H9 (cell line): ENCODE measurements around the gene COL11A1. TPM values are rescaled to one million over a fixed set of nuclear protein-coding genes. Genes with fewer than 3 reads are reported as not detected.

Experiments
- DNase-seq: peaks from one replicate; pipeline ENCODE4 v3.0.0-alpha.2; 2017
- H2AFZ ChIP-seq: one replicate; pipeline ENCODE4 v1.6.1; 2013; ENCODE audit warnings: mild to moderate bottlenecking, low read length, control low read depth, moderate library complexity
- H2AK5ac ChIP-seq: 2 replicates; pipeline ENCODE4 v1.6.1; 2013; ENCODE audit warnings: low read length, control low read depth, mixed read lengths; ENCODE audit not compliant: insufficient read length
- H2BK120ac ChIP-seq: one replicate; pipeline ENCODE4 v1.6.1; 2013; ENCODE audit warnings: low read depth, mild to moderate bottlenecking, low read length, control low read depth, inconsistent platforms; ENCODE audit not compliant: poor library complexity, severe bottlenecking
- H2BK12ac ChIP-seq: 2 replicates; pipeline ENCODE4 v1.6.1; 2013; ENCODE audit warnings: low read length, control low read depth, mixed read lengths, low read depth; ENCODE audit not compliant: insufficient read length
- H2BK15ac ChIP-seq: 2 replicates; pipeline ENCODE4 v1.6.1; 2013; ENCODE audit warnings: low read depth, low read length, control low read depth
- H2BK20ac ChIP-seq: one replicate; pipeline ENCODE4 v1.6.1; 2013; ENCODE audit warnings: low read depth, mild to moderate bottlenecking, low read length, control low read depth, inconsistent platforms; ENCODE audit not compliant: poor library complexity, severe bottlenecking
- H2BK5ac ChIP-seq: 2 replicates; pipeline ENCODE4 v1.6.1; 2013; ENCODE audit warnings: low read length, control low read depth, mixed read lengths; ENCODE audit not compliant: insufficient read length
- H3K14ac ChIP-seq: 2 replicates; pipeline ENCODE4 v1.6.1; 2013; ENCODE audit warnings: low read length, control low read depth; ENCODE audit not compliant: insufficient read depth
- H3K18ac ChIP-seq: 2 replicates; pipeline ENCODE4 v1.6.1; 2013; ENCODE audit warnings: low read depth, mild to moderate bottlenecking, mixed read lengths, low read length, control low read depth; ENCODE audit not compliant: insufficient read length
- H3K23ac ChIP-seq: 2 replicates; pipeline ENCODE4 v1.6.1; 2013; ENCODE audit warnings: low read length, control low read depth, mixed read lengths, low read depth; ENCODE audit not compliant: insufficient read length
- H3K23me2 ChIP-seq: 2 replicates; pipeline ENCODE4 v1.6.1; 2013; ENCODE audit warnings: low read depth, mild to moderate bottlenecking, mixed read lengths, low read length, control low read depth; ENCODE audit not compliant: insufficient read length, poor library complexity, severe bottlenecking
- H3K27ac ChIP-seq: 2 replicates; pipeline ENCODE4 v1.5.1; 2013; ENCODE audit warnings: low read length, control low read depth, mixed read lengths, low read depth; ENCODE audit not compliant: insufficient read length
- H3K27me3 ChIP-seq: 2 replicates; pipeline ENCODE4 v1.6.1; 2013; ENCODE audit warnings: low read length, control low read depth, inconsistent platforms; ENCODE audit not compliant: insufficient read depth
- H3K4ac ChIP-seq: 2 replicates; pipeline ENCODE4 v1.6.1; 2013; ENCODE audit warnings: low read depth, mild to moderate bottlenecking, control low read depth, inconsistent platforms, low read length, moderate library complexity
- H3K4me1 ChIP-seq: 2 replicates; pipeline ENCODE4 v1.6.1; 2013; ENCODE audit warnings: low read length, control low read depth, inconsistent platforms; ENCODE audit not compliant: insufficient read depth
- H3K4me2 ChIP-seq: 2 replicates; pipeline ENCODE4 v1.6.1; 2013; ENCODE audit warnings: low read length, control low read depth, mixed read lengths; ENCODE audit not compliant: insufficient read length, insufficient read depth
- H3K56ac ChIP-seq: 2 replicates; pipeline ENCODE4 v1.6.1; 2013; ENCODE audit warnings: low read depth, mild to moderate bottlenecking, mixed read lengths, low read length, control low read depth; ENCODE audit not compliant: insufficient read length
- H3K79me1 ChIP-seq: 2 replicates; pipeline ENCODE4 v1.6.1; 2013; ENCODE audit warnings: low read depth, mild to moderate bottlenecking, moderate library complexity, low read length, control low read depth, inconsistent platforms; ENCODE audit not compliant: insufficient read depth, poor library complexity, severe bottlenecking
- H3K79me2 ChIP-seq: 2 replicates; pipeline ENCODE4 v1.6.1; 2013; ENCODE audit warnings: low read length, control low read depth, inconsistent platforms; ENCODE audit not compliant: insufficient read depth
- H3K9ac ChIP-seq: 2 replicates; pipeline ENCODE4 v1.6.1; 2013; ENCODE audit warnings: low read length, control low read depth, mixed read lengths; ENCODE audit not compliant: insufficient read length; ENCODE audit errors: extremely low read depth
- H3K9me3 ChIP-seq: one replicate; pipeline ENCODE4 v1.6.1; 2013; ENCODE audit warnings: low read depth, low read length, inconsistent platforms; ENCODE audit not compliant: control insufficient read depth
- H3T11ph ChIP-seq: one replicate; pipeline ENCODE4 v1.6.1; 2013; ENCODE audit warnings: mild to moderate bottlenecking, low read length, control low read depth, inconsistent platforms
- H4K20me1 ChIP-seq: one replicate; pipeline ENCODE4 v1.6.1; 2013; ENCODE audit not compliant: control insufficient read depth, insufficient read length, insufficient read depth
- H4K5ac ChIP-seq: 2 replicates; pipeline ENCODE4 v1.6.1; 2013; ENCODE audit warnings: low read depth, mild to moderate bottlenecking, mixed read lengths, low read length, control low read depth; ENCODE audit not compliant: insufficient read length
- H4K8ac ChIP-seq: replicated peaks from 2 replicates; pipeline ENCODE4 v1.6.1; 2013; ENCODE audit warnings: low read length, control low read depth, mixed read lengths, low read depth; ENCODE audit not compliant: insufficient read length
- H4K91ac ChIP-seq: 2 replicates; pipeline ENCODE4 v1.6.1; 2013; ENCODE audit warnings: low read depth, mild to moderate bottlenecking, moderate library complexity, mixed read lengths, low read length, control low read depth; ENCODE audit not compliant: insufficient read length
- H3K27ac Mint-ChIP-seq, 3 experiments: 2 replicates in 2 of 3; 3 replicates in 1 of 3; pipeline ENCODE4 v1.8.0; 2020 to 2021; ENCODE audit warnings: mixed read lengths in 3 of 3, mild to moderate bottlenecking in 1 of 3, moderate library complexity in 1 of 3
- H3K27me3 Mint-ChIP-seq: 2 replicates; pipeline ENCODE4 v1.8.0; 2021; ENCODE audit warnings: low read depth, mild to moderate bottlenecking, moderate library complexity, mixed read lengths
- H3K36me3 Mint-ChIP-seq, 3 experiments: 2 replicates in 2 of 3; 3 replicates in 1 of 3; pipeline ENCODE4 v1.8.0; 2020 to 2021; ENCODE audit warnings: low read depth in 3 of 3, mixed read lengths in 3 of 3; ENCODE audit not compliant: insufficient read depth in 1 of 3
- H3K4me1 Mint-ChIP-seq, 2 experiments: 2 replicates each; pipeline ENCODE4 v1.8.0; 2020; ENCODE audit warnings: mixed read lengths in 2 of 2
- H3K4me3 Mint-ChIP-seq, 2 experiments: 2 replicates in 1 of 2; 3 replicates in 1 of 2; pipeline ENCODE4 v1.8.0; 2020 to 2021; ENCODE audit warnings: mild to moderate bottlenecking in 2 of 2, mixed read lengths in 2 of 2, moderate library complexity in 1 of 2
- H3K9me3 Mint-ChIP-seq, 2 experiments: 2 replicates in 1 of 2; 3 replicates in 1 of 2; pipeline ENCODE4 v1.8.0; 2020; ENCODE audit warnings: mild to moderate bottlenecking in 2 of 2, mixed read lengths in 2 of 2, moderate library complexity in 1 of 2
- WGBS: extraction: QIAGEN DNeasy Blood & Tissue Kit; methylation state at CpG from one replicate; pipeline ENCODE4 v1.1.7; 2013; ENCODE audit warnings: missing lambda C conversion rate, low lambda C conversion rate, mixed read lengths; ENCODE audit not compliant: insufficient read length; ENCODE audit errors: extremely low coverage; 5-methylcytosine and 5-hydroxymethylcytosine counted together
- total RNA-seq: library from RNA; stranded (reverse); gene quantifications from 2 replicates; pipeline ENCODE4 v1.2.1, GENCODE V29; 2021
- TF ChIP-seq, protein P1 (sequence below): fragments of 200-600 bp; sonication (generic); conservative IDR thresholded peaks from 3 replicates; pipeline ENCODE4 v1.8.0; 2021; ENCODE audit warnings: antibody characterized with exemption, mild to moderate bottlenecking

COL11A1 gene
- total RNA-seq, 1 experiment from 2014 or later = 7.5 TPM

DNA sequence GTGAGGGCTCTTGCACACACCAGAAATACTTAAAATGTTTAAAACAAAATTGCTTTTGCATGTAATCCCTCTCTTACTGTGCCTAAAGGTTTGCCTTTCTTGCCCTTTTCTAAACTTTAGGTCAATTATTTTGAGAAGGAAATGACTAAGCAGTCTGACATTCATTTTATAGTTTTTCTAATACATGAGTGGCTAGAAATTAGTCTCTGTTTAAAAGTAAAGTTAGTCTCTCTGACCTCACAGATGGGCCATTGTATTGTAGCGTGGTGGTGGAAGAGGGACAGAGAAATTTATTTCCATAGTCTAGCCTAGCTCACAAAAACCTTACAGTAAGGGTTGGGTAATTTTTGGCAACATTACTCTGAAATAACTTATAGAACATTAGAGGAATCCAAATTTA, 3.6 kb upstream of the COL11A1 start:
- H3K9ac ChIP-seq = no peak overlapping the region
- H3K4me1 Mint-ChIP-seq = peaks cover 27 to 32% of the 10 kb centered on the region in 2 experiments
- no peak overlapping the region for H3K56ac ChIP-seq
- no peaks in the 10 kb centered on the region for H3K9me3 ChIP-seq
- no peak overlapping the region for H3K18ac ChIP-seq
- H3K4me1 ChIP-seq = no peaks in the 10 kb centered on the region
- H3K23ac ChIP-seq = no peak overlapping the region
- H3T11ph ChIP-seq = no peak overlapping the region
- no peaks in the 10 kb centered on the region; a peak in 1 of 5 replicates for H3K9me3 Mint-ChIP-seq
- H2BK5ac ChIP-seq = no peak overlapping the region
- no peak overlapping the region for H3K4me3 Mint-ChIP-seq
- H3K27me3 ChIP-seq = no peaks in the 10 kb centered on the region
- no peak overlapping the region for H3K14ac ChIP-seq
- no peak overlapping the region for H3K27ac ChIP-seq
- H3K4me2 ChIP-seq = no peak overlapping the region
- no peak overlapping the region for H2AK5ac ChIP-seq
- H2BK20ac ChIP-seq = no peak overlapping the region
- H2BK12ac ChIP-seq = no peak overlapping the region
- DNase-seq = no peak
- H3K23me2 ChIP-seq = peaks cover 9% of the 10 kb centered on the region
- no peak overlapping the region for H4K91ac ChIP-seq
- no peaks in the 10 kb centered on the region for H3K79me1 ChIP-seq
- TF ChIP-seq, protein P1, sequence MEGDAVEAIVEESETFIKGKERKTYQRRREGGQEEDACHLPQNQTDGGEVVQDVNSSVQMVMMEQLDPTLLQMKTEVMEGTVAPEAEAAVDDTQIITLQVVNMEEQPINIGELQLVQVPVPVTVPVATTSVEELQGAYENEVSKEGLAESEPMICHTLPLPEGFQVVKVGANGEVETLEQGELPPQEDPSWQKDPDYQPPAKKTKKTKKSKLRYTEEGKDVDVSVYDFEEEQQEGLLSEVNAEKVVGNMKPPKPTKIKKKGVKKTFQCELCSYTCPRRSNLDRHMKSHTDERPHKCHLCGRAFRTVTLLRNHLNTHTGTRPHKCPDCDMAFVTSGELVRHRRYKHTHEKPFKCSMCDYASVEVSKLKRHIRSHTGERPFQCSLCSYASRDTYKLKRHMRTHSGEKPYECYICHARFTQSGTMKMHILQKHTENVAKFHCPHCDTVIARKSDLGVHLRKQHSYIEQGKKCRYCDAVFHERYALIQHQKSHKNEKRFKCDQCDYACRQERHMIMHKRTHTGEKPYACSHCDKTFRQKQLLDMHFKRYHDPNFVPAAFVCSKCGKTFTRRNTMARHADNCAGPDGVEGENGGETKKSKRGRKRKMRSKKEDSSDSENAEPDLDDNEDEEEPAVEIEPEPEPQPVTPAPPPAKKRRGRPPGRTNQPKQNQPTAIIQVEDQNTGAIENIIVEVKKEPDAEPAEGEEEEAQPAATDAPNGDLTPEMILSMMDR = no peak
- H2AFZ ChIP-seq = no peak overlapping the region
- H4K20me1 ChIP-seq = no peaks in the 10 kb centered on the region
- peaks cover 10% of the 10 kb centered on the region for H3K27me3 Mint-ChIP-seq
- no peak overlapping the region for H4K8ac ChIP-seq
- H2BK120ac ChIP-seq = no peak overlapping the region
- no peaks in the 10 kb centered on the region for H3K79me2 ChIP-seq
- no peak overlapping the region for H3K27ac Mint-ChIP-seq
- H2BK15ac ChIP-seq = no peak overlapping the region
- no peak overlapping the region for H4K5ac ChIP-seq
- no peak overlapping the region for H3K4ac ChIP-seq
- no CpG with 5 or more reads among the region's 1 CpG for WGBS
- H3K36me3 Mint-ChIP-seq = no peaks in the 10 kb centered on the region
